ENCODE data around the gene CASTOR1.
A peak's percentile ranks its signal among the peaks of the same experiment; 100 is the strongest.

CASTOR1 gene

GRCh38 chr22:30294830-30295229 is 5.5 kb upstream of the CASTOR1 start:
- peaks cover 38 to 97% (median 92%) of the 10 kb centered on the region in 10 experiments for H3K4me1 ChIP-seq
- H3K27me3 ChIP-seq = no peaks in the 10 kb centered on the region
- peak overlapping the region in 2 of 11 experiments; percentile 13 to 56; a peak in 1 of 22 replicates for H3K9ac ChIP-seq
- H4K20me1 ChIP-seq = peaks cover 0 to 35% (median 0%) of the 10 kb centered on the region in 11 experiments; a peak in 7 of 22 replicates
- no peak for TF ChIP-seq Cebpa-rat (IDR thresholded peaks at IDR 0.05)
- H3K4me2 ChIP-seq = peak overlapping the region in 7 of 11 experiments; percentile 37 to 100 (median 62); a peak in 11 of 22 replicates
- no peaks in the 10 kb centered on the region for H3K9me3 ChIP-seq (replicated peaks in 1 of 11)
- H3K36me3 ChIP-seq = peaks cover 19 to 81% (median 69%) of the 10 kb centered on the region in 11 experiments; a peak in 21 of 22 replicates
- peak overlapping the region in 2 of 11 experiments; percentile 14 to 26; a peak in 1 of 22 replicates for H3K27ac ChIP-seq
- H3K4me3 ChIP-seq = no peak overlapping the region

- Histone ChIP-seq H3K9ac (peak overlapping the region in 3 of 11 experiments; percentile 13 to 56 (median 30); a peak in 4 of 22 replicates), H3K36me3 (peaks cover 19 to 73% (median 65%) of the 10 kb centered on the region in 11 experiments; a peak in 21 of 22 replicates), H3K9me3 (replicated peaks in 1 of 11) (no peaks in the 10 kb centered on the region), H3K4me3 (no peak overlapping the region), H4K20me1 (peaks cover 0 to 35% (median 0%) of the 10 kb centered on the region in 11 experiments; a peak in 7 of 22 replicates), H3K27ac (0 out of 22 replicates have a peak overlapping the region, but pooled peaks of 3 of the 11 experiments have one; percentile 2 to 7 (median 5)), H3K4me1 (peaks cover 39 to 95% (median 92%) of the 10 kb centered on the region in 10 experiments), H3K4me2 (peak overlapping the region in 5 of 11 experiments; percentile 22 to 100 (median 75); a peak in 11 of 22 replicates), H3K27me3 (no peaks in the 10 kb centered on the region)
- no peak for TF ChIP-seq Cebpa-rat (IDR thresholded peaks at IDR 0.05)
Measured at GRCh38 chr22:30294066-30294465, 4.8 kb upstream of the CASTOR1 start.

- H3K27ac ChIP-seq = peak overlapping the region in 5 of 11 experiments; percentile 77 to 89 (median 85); a peak in 5 of 22 replicates
- peaks cover 39 to 95% (median 91%) of the 10 kb centered on the region in 10 experiments for H3K4me1 ChIP-seq
- H4K20me1 ChIP-seq = peaks cover 0 to 35% (median 0%) of the 10 kb centered on the region in 11 experiments; a peak in 7 of 22 replicates
- no peak overlapping the region for H3K4me3 ChIP-seq
- H3K9ac ChIP-seq = 0 out of 22 replicates have a peak overlapping the region, but pooled peaks of 1 of the 11 experiments have one; percentile 83
- peak overlapping the region in 8 of 11 experiments; percentile 96 to 100 (median 99); a peak in 14 of 22 replicates for H3K4me2 ChIP-seq
- no peaks in the 10 kb centered on the region for H3K27me3 ChIP-seq
- no peaks in the 10 kb centered on the region for H3K9me3 ChIP-seq (replicated peaks in 1 of 11)
- TF ChIP-seq Cebpa-rat (IDR thresholded peaks at IDR 0.05) = no peak
- peaks cover 19 to 63% (median 59%) of the 10 kb centered on the region in 11 experiments; a peak in 21 of 22 replicates for H3K36me3 ChIP-seq
Measured at GRCh38 chr22:30293026-30293425, 3.7 kb upstream of the CASTOR1 start.

GRCh38 chr22:30292069-30292970 is 3.0 kb upstream of the CASTOR1 start:
- Histone ChIP-seq H3K9ac (peak overlapping the region; percentile 30 to 83 (median 76); a peak in 16 of 22 replicates), H3K36me3 (peaks cover 19 to 57% (median 52%) of the 10 kb centered on the region in 11 experiments; a peak in 21 of 22 replicates), H3K4me1 (peaks cover 43 to 91% (median 87%) of the 10 kb centered on the region in 10 experiments), H3K9me3 (replicated peaks in 1 of 11) (no peaks in the 10 kb centered on the region), H3K27ac (peak overlapping the region in 9 of 11 experiments; percentile 48 to 89 (median 81); a peak in 16 of 22 replicates), H4K20me1 (peaks cover 0 to 37% (median 0%) of the 10 kb centered on the region in 11 experiments; a peak in 7 of 22 replicates), H3K27me3 (no peaks in the 10 kb centered on the region), H3K4me2 (peak overlapping the region; percentile 96 to 100 (median 99)), H3K4me3 (no peak overlapping the region)
- no peak for TF ChIP-seq Cebpa-rat (IDR thresholded peaks at IDR 0.05)

GRCh38 chr22:30291058-30291892 is 2.0 kb upstream of the CASTOR1 start:
- no peak for TF ChIP-seq Cebpa-rat (IDR thresholded peaks at IDR 0.05)
- H3K4me1 ChIP-seq = peaks cover 53 to 88% (median 78%) of the 10 kb centered on the region in 10 experiments
- no peaks in the 10 kb centered on the region for H3K27me3 ChIP-seq
- no peaks in the 10 kb centered on the region for H3K9me3 ChIP-seq (replicated peaks in 1 of 11)
- peak overlapping the region in 2 of 10 experiments; percentile 22 to 26; a peak in 3 of 20 replicates for H3K4me3 ChIP-seq
- peak overlapping the region; percentile 96 to 100 (median 99) for H3K4me2 ChIP-seq
- H4K20me1 ChIP-seq = peaks cover 0 to 41% (median 0%) of the 10 kb centered on the region in 11 experiments; a peak in 4 of 22 replicates
- peak overlapping the region; percentile 12 to 89 (median 78); a peak in 19 of 22 replicates for H3K27ac ChIP-seq
- peaks cover 19 to 47% (median 44%) of the 10 kb centered on the region in 11 experiments; a peak in 21 of 22 replicates for H3K36me3 ChIP-seq
- H3K9ac ChIP-seq = peak overlapping the region; percentile 49 to 83 (median 76); a peak in 19 of 22 replicates

GRCh38 chr22:30290342-30291057 is 1.2 kb upstream of the CASTOR1 start:
- peak overlapping the region in 7 of 10 experiments; percentile 69 to 80 (median 73); a peak in 10 of 20 replicates for H3K4me3 ChIP-seq
- no peak for TF ChIP-seq Cebpa-rat (IDR thresholded peaks at IDR 0.05)
- H3K9me3 ChIP-seq (replicated peaks in 1 of 11) = no peaks in the 10 kb centered on the region
- H3K9ac ChIP-seq = peak overlapping the region; percentile 49 to 83 (median 76); a peak in 20 of 22 replicates
- peak overlapping the region; percentile 96 to 100 (median 99) for H3K4me2 ChIP-seq
- H3K27me3 ChIP-seq = no peaks in the 10 kb centered on the region
- H3K36me3 ChIP-seq = peaks cover 19 to 40% (median 36%) of the 10 kb centered on the region in 11 experiments; a peak in 21 of 22 replicates
- H4K20me1 ChIP-seq = peaks cover 0 to 34% (median 0%) of the 10 kb centered on the region in 11 experiments; a peak in 3 of 22 replicates
- peak overlapping the region; percentile 12 to 89 (median 78); a peak in 20 of 22 replicates for H3K27ac ChIP-seq
- H3K4me1 ChIP-seq = peaks cover 58 to 89% (median 74%) of the 10 kb centered on the region in 10 experiments

- Histone ChIP-seq H4K20me1 (peaks cover 0 to 29% (median 0%) of the 10 kb centered on the region in 11 experiments; a peak in 3 of 22 replicates), H3K27ac (peak overlapping the region in 10 of 11 experiments; percentile 48 to 89 (median 80); a peak in 20 of 22 replicates), H3K4me1 (peaks cover 64 to 89% (median 70%) of the 10 kb centered on the region in 10 experiments), H3K4me3 (peak overlapping the region; percentile 61 to 82 (median 73); a peak in 17 of 20 replicates), H3K36me3 (peaks cover 19 to 40% (median 32%) of the 10 kb centered on the region in 11 experiments; a peak in 21 of 22 replicates), H3K27me3 (no peaks in the 10 kb centered on the region), H3K9me3 (replicated peaks in 1 of 11) (no peaks in the 10 kb centered on the region), H3K9ac (peak overlapping the region; percentile 49 to 83 (median 76); a peak in 20 of 22 replicates), H3K4me2 (peak overlapping the region; percentile 96 to 100 (median 99))
- TF ChIP-seq Cebpa-rat (IDR thresholded peaks at IDR 0.05) = no peak
Measured at GRCh38 chr22:30289980-30290313, 642 bp upstream of the CASTOR1 start.
